ENCODE measurements around the gene MYOD1.

The MYOD1 gene

GRCh38 chr11:17703951-17704350 lies 15.4 kb upstream of the MYOD1 start:
- DNase-seq: no peak

GRCh38 chr11:17707830-17708229 lies 11.5 kb upstream of the MYOD1 start:
- no peak for DNase-seq

- DNase-seq: no peak
Observed at GRCh38 chr11:17711836-17712235, 7.5 kb upstream of the MYOD1 start.

GRCh38 chr11:17713851-17714250 lies 5.5 kb upstream of the MYOD1 start:
- no peak for DNase-seq

GRCh38 chr11:17714356-17714854 lies 5.0 kb upstream of the MYOD1 start:
- no peak for DNase-seq

GRCh38 chr11:17714870-17715269 lies 4.5 kb upstream of the MYOD1 start:
- DNase-seq: no peak

GRCh38 chr11:17716807-17717206 lies 2.6 kb upstream of the MYOD1 start:
- DNase-seq: no peak

- DNase-seq: no peak
Observed at GRCh38 chr11:17718015-17718414, 1.4 kb upstream of the MYOD1 start.

GRCh38 chr11:17718510-17718962 lies 835 bp upstream of the MYOD1 start:
- DNase-seq: no peak

- peak in 1 of 2 experiments; percentile 57 for DNase-seq
Observed at GRCh38 chr11:17719938-17720795, 796 bp downstream of the MYOD1 start.

GRCh38 chr11:17720796-17721171 lies 1.4 kb downstream of the MYOD1 start:
- peak in 1 of 2 experiments; percentile 26 for DNase-seq

GRCh38 chr11:17721242-17721999 lies 2.0 kb downstream of the MYOD1 start:
- no peak for DNase-seq

GRCh38 chr11:17722000-17722643 lies 2.8 kb downstream of the MYOD1 start:
- DNase-seq: no peak

GRCh38 chr11:17724020-17724908 lies 4.9 kb downstream of the MYOD1 start:
- DNase-seq: no peak

GRCh38 chr11:17725174-17725573 lies 5.8 kb downstream of the MYOD1 start:
- DNase-seq: no peak

GRCh38 chr11:17730137-17730536 lies 10.8 kb downstream of the MYOD1 start:
- no peak for DNase-seq

GRCh38 chr11:17730608-17731462 lies 11.5 kb downstream of the MYOD1 start:
- DNase-seq: peak; percentile 72 to 84

- DNase-seq: no peak
Observed at GRCh38 chr11:17733261-17733660, 13.9 kb downstream of the MYOD1 start.

- DNase-seq: peak; percentile 81 to 84
Observed at GRCh38 chr11:17734418-17734911, 15.1 kb downstream of the MYOD1 start, which contains the start of gene KCNC1. TSS of gene KCNC1 (plus strand) at chr11:17734781. CDS start at chr11:17736003, 1,222 bp downstream.

- no peak for DNase-seq
Observed at GRCh38 chr11:17734986-17735817, 15.8 kb downstream of the MYOD1 start.

All from NCI-H1930 (cell line).